ENCODE data around the gene MPI. TPM values are rescaled to one million over a fixed set of nuclear protein-coding genes. Genes with fewer than 3 reads are reported as not detected.

MPI gene
- total RNA-seq, 1 donor from 2014 or later: 29.4 TPM

GRCh38 chr15:74847432-74847831 is 42.4 kb upstream of the MPI start:
- Histone ChIP-seq H3K4me3 (no peak overlapping the region), H3K36me3 (peaks cover 77% of the 10 kb centered on the region), H3K27me3 (ENCODE audit: low read depth) (no peaks in the 10 kb centered on the region), H3K9me3 (no peaks in the 10 kb centered on the region), H3K27ac (no peak overlapping the region), H3K4me1 (peaks cover 10% of the 10 kb centered on the region)
- TF ChIP-seq, protein P1, sequence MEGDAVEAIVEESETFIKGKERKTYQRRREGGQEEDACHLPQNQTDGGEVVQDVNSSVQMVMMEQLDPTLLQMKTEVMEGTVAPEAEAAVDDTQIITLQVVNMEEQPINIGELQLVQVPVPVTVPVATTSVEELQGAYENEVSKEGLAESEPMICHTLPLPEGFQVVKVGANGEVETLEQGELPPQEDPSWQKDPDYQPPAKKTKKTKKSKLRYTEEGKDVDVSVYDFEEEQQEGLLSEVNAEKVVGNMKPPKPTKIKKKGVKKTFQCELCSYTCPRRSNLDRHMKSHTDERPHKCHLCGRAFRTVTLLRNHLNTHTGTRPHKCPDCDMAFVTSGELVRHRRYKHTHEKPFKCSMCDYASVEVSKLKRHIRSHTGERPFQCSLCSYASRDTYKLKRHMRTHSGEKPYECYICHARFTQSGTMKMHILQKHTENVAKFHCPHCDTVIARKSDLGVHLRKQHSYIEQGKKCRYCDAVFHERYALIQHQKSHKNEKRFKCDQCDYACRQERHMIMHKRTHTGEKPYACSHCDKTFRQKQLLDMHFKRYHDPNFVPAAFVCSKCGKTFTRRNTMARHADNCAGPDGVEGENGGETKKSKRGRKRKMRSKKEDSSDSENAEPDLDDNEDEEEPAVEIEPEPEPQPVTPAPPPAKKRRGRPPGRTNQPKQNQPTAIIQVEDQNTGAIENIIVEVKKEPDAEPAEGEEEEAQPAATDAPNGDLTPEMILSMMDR (IDR thresholded peaks at IDR 0.05): no peak
- ATAC-seq (no peak), DNase-seq (no peak)
- intact Hi-C loops (cut with DNase I): no loop called here

GRCh38 chr15:74850393-74850792 is 39.4 kb upstream of the MPI start:
- no peak for ATAC-seq
- Histone ChIP-seq H3K4me1 (no peaks in the 10 kb centered on the region), H3K4me3 (no peak overlapping the region), H3K27me3 (ENCODE audit: low read depth) (no peaks in the 10 kb centered on the region), H3K9me3 (no peaks in the 10 kb centered on the region), H3K36me3 (peaks cover 89% of the 10 kb centered on the region), H3K27ac (no peak overlapping the region)
- TF ChIP-seq, protein P1 (IDR thresholded peaks at IDR 0.05): no peak
- intact Hi-C loops (cut with DNase I): no loop called here
- no peak for DNase-seq

- no peak overlapping the region for H3K27ac ChIP-seq
- no peak for ATAC-seq
- H3K4me3 ChIP-seq: no peak overlapping the region
- TF ChIP-seq, protein P1 (IDR thresholded peaks at IDR 0.05): no peak
- peaks cover 8% of the 10 kb centered on the region for H3K4me1 ChIP-seq
- intact Hi-C loops (cut with DNase I): no loop called here
- no peaks in the 10 kb centered on the region for H3K9me3 ChIP-seq
- H3K27me3 ChIP-seq (ENCODE audit: low read depth): no peaks in the 10 kb centered on the region
- no peak for DNase-seq
- peaks cover 81% of the 10 kb centered on the region for H3K36me3 ChIP-seq
Measured at GRCh38 chr15:74851960-74852359, 37.9 kb upstream of the MPI start.

DNA sequence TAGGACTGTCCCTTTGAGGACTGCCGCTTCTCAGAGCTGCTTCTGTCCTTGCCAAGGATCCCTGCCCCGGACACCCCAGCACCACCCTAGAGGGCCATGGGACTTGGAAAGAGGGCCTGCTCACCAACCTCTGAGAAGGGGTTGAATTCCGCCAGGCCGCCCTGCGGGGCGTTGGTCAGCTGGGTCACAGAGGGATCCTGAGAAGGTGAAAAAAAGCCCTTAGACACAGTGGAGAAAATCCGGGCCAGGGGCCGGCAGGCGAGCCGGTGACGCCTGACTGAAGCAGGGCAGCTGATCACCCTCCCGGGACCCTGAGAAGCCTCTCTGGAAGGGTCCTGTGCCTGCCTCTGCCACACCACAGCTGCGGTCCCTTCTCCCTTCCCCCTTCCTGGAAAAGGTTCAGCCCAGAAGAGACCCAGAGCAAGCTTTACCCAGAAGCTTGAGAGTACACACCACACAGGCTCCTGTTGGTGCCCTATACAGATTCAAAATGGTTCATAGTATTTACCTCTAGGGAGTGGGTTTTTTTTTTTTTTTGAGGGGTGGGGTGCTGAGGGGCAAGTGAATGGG is 35.3 kb upstream of the MPI start:
- Histone ChIP-seq H3K4me1 (peaks cover 32% of the 10 kb centered on the region), H3K27ac (no peak overlapping the region), H3K9me3 (no peaks in the 10 kb centered on the region), H3K36me3 (peaks cover 68% of the 10 kb centered on the region), H3K4me3 (no peak overlapping the region), H3K27me3 (ENCODE audit: low read depth) (no peaks in the 10 kb centered on the region)
- DNase-seq (no peak), ATAC-seq (no peak)
- intact Hi-C loops (cut with DNase I): no loop called here
- TF ChIP-seq, protein P1 (IDR thresholded peaks at IDR 0.05): no peak

DNA sequence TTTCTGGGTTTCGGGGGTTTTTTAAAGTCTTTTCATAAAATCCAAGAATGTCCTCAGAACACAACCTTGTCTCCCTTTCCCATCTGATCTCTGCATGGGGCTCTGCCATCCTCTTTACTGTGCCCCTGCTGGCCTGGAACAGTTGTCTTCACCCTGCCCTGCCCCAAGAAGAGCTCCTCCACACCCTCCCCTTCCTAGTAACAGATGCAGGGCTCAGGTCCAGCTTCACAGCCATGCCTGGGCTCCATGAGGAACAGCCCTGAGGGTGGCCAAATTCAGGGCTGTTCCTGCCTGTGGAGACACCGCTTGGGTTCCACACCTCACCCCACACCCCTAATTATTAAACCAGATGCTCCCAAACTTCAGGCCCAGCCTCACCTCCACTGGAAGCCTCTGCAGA is 34.0 kb upstream of the MPI start:
- Histone ChIP-seq H3K4me1 (peaks cover 39% of the 10 kb centered on the region), H3K27ac (no peak overlapping the region), H3K36me3 (peaks cover 56% of the 10 kb centered on the region), H3K9me3 (no peaks in the 10 kb centered on the region), H3K27me3 (ENCODE audit: low read depth) (no peaks in the 10 kb centered on the region), H3K4me3 (no peak overlapping the region)
- TF ChIP-seq, protein P1 (IDR thresholded peaks at IDR 0.05): no peak
- ATAC-seq: no peak
- intact Hi-C loops (cut with DNase I): no loop called here
- DNase-seq: no peak

All from lower lobe of right lung (tissue), 2 donors.